GM12878 (cell line): ENCODE results near the gene GCDH.

Source experiments
- CTCF ChIP-seq, 3 experiments: IDR thresholded peaks in 2 of 3; conservative IDR thresholded peaks in 1 of 3; 2 replicates each; pipeline ENCODE4 v1.5.1; 2011; ENCODE audit warnings: low read depth in 3 of 3, low read length in 3 of 3, mild to moderate bottlenecking in 3 of 3, control low read depth in 2 of 3, moderate library complexity in 2 of 3, inconsistent platforms in 1 of 3, mixed read lengths in 1 of 3; ENCODE audit not compliant: control insufficient read depth in 2 of 3, insufficient read depth in 1 of 3; ENCODE audit errors: extremely low read depth in 1 of 3
- EP300 ChIP-seq, 2 experiments: fragments of 150-350 bp in 1 of 2; IDR thresholded peaks; 2 replicates each; pipeline ENCODE4 v1.6.1; 2011 to 2012; ENCODE audit warnings: low read depth in 2 of 2, low read length in 2 of 2, borderline replicate concordance in 1 of 2, improper control_type of control experiment in 1 of 2, inconsistent platforms in 1 of 2; ENCODE audit not compliant: control insufficient read depth in 1 of 2
- PBX3 ChIP-seq: IDR thresholded peaks from 2 replicates; pipeline ENCODE4 v1.6.1; 2011; ENCODE audit warnings: mild to moderate bottlenecking, low read depth, low read length, moderate library complexity; ENCODE audit not compliant: insufficient replicate concordance
- SKIL ChIP-seq: fragments of 450-650 bp; IDR thresholded peaks from 2 replicates; pipeline ENCODE4 v1.6.1; 2017; ENCODE audit warnings: mild to moderate bottlenecking, low read depth, inconsistent platforms; ENCODE audit not compliant: poor library complexity, severe bottlenecking
- TAF1 ChIP-seq: IDR thresholded peaks from 2 replicates; pipeline ENCODE4 v1.6.1; 2011; ENCODE audit warnings: mild to moderate bottlenecking, low read depth, low read length, borderline replicate concordance

- no peak for TF ChIP-seq EP300 (IDR thresholded peaks at IDR 0.05; ENCODE audit: borderline replicate concordance in 1 of 2, control insufficient read depth in 1 of 2, low read depth in 2 of 2, low read length in 2 of 2)
- no peak for TF ChIP-seq CTCF (IDR thresholded peaks at IDR 0.05 in 2 of 3, conservative IDR thresholded peaks at IDR 0.05 in 1 of 3; ENCODE audit: control insufficient read depth in 2 of 3, extremely low read depth in 1 of 3, insufficient read depth in 1 of 3, low read depth in 3 of 3, low read length in 3 of 3)
- no peak for TF ChIP-seq SKIL
- no peak for TF ChIP-seq TAF1
- TF ChIP-seq PBX3, result no peak
Measured at GRCh38 chr19:12884202-12884601, 6.8 kb upstream of the GCDH start.
